ENCODE measurements around the gene GBP2. TPM values are rescaled to one million over a fixed set of nuclear protein-coding genes. Genes with fewer than 3 reads are reported as not detected.
A peak's percentile ranks its signal among the peaks of the same experiment; 100 is the strongest.

The GBP2 gene
- total and polyA plus RNA-seq, 3 donors from 2014 or later: 35.2 to 41.3 (median 39.5) TPM

DNA sequence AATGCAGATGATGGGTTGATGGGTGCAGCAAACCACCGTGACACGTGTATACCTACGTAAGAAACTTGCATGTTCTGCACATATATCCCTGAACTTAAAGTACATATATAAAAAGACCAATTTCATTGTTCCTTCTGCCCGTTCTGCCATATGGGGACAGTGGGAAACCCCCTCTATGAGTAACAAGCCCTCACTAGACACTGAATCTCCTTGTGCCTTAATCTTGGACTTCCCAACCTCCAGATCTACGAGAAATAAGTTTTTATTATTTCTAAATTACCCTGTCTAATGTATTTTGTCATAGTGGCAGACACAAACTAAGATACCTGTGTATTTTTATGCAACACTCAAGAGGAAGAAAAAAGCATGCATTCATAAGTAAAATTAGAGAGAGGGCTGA, 39.9 kb upstream of the GBP2 start:
- 94% methylated on average over 5 of the region's 5 CpGs for WGBS, 2 donors
- Histone ChIP-seq H3K36me3 (ENCODE audit: low read depth, missing control alignments) (no peaks in the 10 kb centered on the region), H3K4me1 (no peaks in the 10 kb centered on the region), H3K27ac (no peak overlapping the region), H3K27me3 (no peaks in the 10 kb centered on the region), H3K9me3 (no peaks in the 10 kb centered on the region), H3K4me3 (no peak overlapping the region)
- TF ChIP-seq CTCF (IDR thresholded peaks at IDR 0.05): no peak
- TF ChIP-seq POLR2A (IDR thresholded peaks at IDR 0.05): no peak
- intact Hi-C loops (cut with DNase I; ENCODE audit: low total_unique reads): no loop called here
- no peak for DNase-seq

DNA sequence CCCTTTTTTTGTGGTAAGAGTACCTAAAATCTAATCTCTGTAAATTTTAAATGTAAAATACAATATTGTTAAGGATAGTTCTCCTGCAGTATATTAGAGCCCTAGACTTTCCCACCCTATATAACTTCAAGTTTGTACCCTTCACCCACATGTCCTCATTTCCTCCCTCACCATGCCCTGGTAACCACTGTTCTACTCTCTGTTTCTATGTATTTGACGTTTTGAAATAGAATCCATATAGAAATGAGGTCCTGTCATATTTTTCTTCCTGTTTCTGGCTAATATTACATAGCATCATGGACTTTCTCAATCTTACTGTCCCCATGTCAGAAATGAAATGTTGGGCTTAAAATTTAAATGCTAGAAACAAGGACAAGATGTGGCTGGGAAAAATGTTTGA, 25.1 kb upstream of the GBP2 start:
- WGBS, 2 donors: 67 to 68% methylated on average over 1 of the region's 1 CpG
- Histone ChIP-seq H3K27me3 (no peaks in the 10 kb centered on the region), H3K9me3 (no peaks in the 10 kb centered on the region), H3K4me1 (no peaks in the 10 kb centered on the region), H3K36me3 (ENCODE audit: low read depth, missing control alignments) (no peaks in the 10 kb centered on the region), H3K27ac (no peak overlapping the region), H3K4me3 (no peak overlapping the region)
- intact Hi-C loops (cut with DNase I; ENCODE audit: low total_unique reads): no loop called here
- no peak for DNase-seq
- TF ChIP-seq POLR2A (IDR thresholded peaks at IDR 0.05) (no peak), CTCF (IDR thresholded peaks at IDR 0.05) (no peak)

GRCh38 chr1:89149976-89150375, 24.1 kb upstream of the GBP2 start:
- 73 to 91% methylated on average over 3 of the region's 3 CpGs for WGBS, 2 donors
- no peaks in the 10 kb centered on the region for H3K9me3 ChIP-seq
- no peak overlapping the region for H3K4me3 ChIP-seq
- intact Hi-C loops (cut with DNase I; ENCODE audit: low total_unique reads): no loop called here
- no peaks in the 10 kb centered on the region for H3K4me1 ChIP-seq
- H3K36me3 ChIP-seq (ENCODE audit: low read depth, missing control alignments): no peaks in the 10 kb centered on the region
- no peak for DNase-seq
- TF ChIP-seq CTCF (IDR thresholded peaks at IDR 0.05) (no peak), POLR2A (IDR thresholded peaks at IDR 0.05) (no peak)
- H3K27ac ChIP-seq: no peak overlapping the region
- H3K27me3 ChIP-seq: no peaks in the 10 kb centered on the region

- H3K27me3 ChIP-seq: no peaks in the 10 kb centered on the region
- no peaks in the 10 kb centered on the region for H3K4me1 ChIP-seq
- 54 to 61% methylated on average over 3 of the region's 3 CpGs for WGBS, 2 donors
- H3K4me3 ChIP-seq: no peak overlapping the region
- intact Hi-C loops (cut with DNase I; ENCODE audit: low total_unique reads): no loop called here
- no peak overlapping the region for H3K27ac ChIP-seq
- TF ChIP-seq POLR2A (IDR thresholded peaks at IDR 0.05) (no peak), CTCF (IDR thresholded peaks at IDR 0.05) (no peak)
- H3K36me3 ChIP-seq (ENCODE audit: low read depth, missing control alignments): no peaks in the 10 kb centered on the region
- no peaks in the 10 kb centered on the region for H3K9me3 ChIP-seq
- DNase-seq: peak; percentile 48
Observed at GRCh38 chr1:89149229-89149628, 23.3 kb upstream of the GBP2 start.

All from testis (tissue), 3 donors.